GM12874 (cell line): ENCODE data around the gene CAB39.

Experiments
- TF ChIP-seq, protein P1 (sequence below): IDR thresholded peaks from 2 replicates; pipeline ENCODE4 v1.5.1; 2011; ENCODE audit warnings: low read depth, mild to moderate bottlenecking, control low read depth, low read length, moderate library complexity; ENCODE audit not compliant: insufficient read depth

Gene CAB39

DNA sequence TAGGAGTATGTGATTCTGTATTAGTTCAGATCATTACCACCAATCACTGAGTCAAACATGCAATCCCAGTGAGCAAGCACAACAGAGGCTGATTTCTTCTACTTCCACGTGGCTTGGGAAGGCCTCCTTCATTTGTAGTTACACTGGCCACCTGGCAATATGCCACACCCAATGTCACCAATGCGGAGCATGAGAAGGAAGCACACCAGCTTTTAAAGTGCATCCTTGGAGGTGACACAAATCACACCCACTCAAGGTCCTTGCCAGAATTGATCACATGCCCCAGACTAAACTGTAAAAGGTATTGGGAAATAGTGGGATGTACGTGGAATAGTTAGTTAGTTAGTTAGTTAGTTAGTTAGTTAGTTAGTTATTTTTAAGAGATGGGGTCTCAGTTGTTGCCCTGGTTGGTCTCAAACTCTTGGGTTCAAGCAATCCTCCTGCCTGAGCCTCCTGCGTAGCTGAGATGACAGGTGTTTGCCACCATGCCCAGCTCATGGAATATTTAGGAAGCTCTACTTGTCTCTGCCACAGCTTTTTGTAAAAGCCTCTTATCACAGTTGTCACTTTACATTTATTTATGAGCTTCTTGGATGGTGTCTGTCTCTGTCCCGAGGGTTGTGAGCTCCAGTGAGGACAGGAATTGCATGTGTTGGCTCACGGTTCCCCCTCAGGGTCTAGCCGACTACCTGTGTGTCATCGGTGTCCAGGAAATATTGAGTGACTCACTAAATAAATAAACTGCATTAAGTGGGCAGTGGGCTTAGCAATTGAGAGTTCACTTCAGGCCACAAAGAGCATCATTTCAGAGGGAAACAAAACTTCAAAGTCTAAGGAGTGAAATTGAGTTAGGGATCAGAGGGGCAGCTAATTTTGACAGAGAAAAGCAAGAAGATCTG, 28.1 kb upstream of the CAB39 start:
- TF ChIP-seq, protein P1, sequence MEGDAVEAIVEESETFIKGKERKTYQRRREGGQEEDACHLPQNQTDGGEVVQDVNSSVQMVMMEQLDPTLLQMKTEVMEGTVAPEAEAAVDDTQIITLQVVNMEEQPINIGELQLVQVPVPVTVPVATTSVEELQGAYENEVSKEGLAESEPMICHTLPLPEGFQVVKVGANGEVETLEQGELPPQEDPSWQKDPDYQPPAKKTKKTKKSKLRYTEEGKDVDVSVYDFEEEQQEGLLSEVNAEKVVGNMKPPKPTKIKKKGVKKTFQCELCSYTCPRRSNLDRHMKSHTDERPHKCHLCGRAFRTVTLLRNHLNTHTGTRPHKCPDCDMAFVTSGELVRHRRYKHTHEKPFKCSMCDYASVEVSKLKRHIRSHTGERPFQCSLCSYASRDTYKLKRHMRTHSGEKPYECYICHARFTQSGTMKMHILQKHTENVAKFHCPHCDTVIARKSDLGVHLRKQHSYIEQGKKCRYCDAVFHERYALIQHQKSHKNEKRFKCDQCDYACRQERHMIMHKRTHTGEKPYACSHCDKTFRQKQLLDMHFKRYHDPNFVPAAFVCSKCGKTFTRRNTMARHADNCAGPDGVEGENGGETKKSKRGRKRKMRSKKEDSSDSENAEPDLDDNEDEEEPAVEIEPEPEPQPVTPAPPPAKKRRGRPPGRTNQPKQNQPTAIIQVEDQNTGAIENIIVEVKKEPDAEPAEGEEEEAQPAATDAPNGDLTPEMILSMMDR, result no peak

DNA sequence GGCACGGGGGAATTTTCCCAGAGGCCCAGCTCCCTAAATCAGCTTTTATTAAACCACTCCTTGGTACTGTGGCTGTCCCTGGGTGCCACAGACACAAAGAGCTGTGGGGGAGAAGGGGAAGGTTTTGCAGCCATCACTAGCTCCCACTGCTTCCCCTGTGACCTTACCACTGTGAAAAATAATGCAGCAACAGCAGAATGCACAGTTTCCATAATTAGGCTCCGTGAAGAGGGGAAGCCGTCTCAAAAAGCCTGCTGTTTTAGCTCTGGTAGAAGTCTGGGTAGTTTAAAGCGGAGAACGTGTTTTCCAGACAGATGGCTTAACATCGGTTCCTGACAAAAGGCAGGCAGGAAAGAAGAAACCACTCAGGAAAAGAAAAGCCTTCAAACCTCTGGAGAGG, 27.5 kb upstream of the CAB39 start:
- TF ChIP-seq, protein P1, result no peak

DNA sequence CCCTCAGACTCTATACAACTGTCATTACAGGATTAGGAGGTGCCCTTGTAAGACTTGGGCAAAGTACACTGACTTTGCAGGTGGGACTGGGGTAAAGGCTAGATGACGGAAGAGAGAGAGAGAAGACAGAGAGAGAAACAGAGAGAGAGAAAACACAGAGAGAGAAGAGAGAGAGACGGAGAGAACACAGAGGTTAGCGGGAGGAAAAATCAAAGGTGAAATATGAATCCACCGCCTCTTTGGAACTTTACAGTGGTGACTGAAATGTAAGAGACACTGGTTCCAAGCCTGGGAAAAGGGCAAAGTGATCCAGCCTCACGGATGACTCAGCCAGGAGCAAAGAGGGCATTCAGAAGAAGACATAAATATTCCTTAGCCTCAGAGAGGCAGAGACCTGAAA, 25.1 kb upstream of the CAB39 start:
- TF ChIP-seq, protein P1, result no peak

DNA sequence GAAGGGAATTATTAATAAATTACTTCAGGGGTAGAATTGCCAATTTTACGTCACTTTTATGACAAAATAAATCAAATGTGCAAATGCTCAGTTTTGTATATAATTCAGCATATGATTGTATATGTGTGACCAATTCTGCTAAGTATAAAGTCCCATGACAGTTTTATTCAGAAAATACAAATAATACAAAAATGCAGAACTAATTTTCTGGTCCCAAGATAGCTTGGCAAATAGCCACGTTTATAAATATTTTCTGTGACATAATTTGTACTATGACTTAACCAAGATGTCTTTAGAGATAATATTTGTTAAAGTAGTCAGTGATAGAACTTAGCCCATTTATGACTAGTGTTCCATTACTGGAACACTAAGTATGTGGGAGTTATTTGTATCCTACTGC, 24.2 kb upstream of the CAB39 start:
- TF ChIP-seq, protein P1, result no peak

DNA sequence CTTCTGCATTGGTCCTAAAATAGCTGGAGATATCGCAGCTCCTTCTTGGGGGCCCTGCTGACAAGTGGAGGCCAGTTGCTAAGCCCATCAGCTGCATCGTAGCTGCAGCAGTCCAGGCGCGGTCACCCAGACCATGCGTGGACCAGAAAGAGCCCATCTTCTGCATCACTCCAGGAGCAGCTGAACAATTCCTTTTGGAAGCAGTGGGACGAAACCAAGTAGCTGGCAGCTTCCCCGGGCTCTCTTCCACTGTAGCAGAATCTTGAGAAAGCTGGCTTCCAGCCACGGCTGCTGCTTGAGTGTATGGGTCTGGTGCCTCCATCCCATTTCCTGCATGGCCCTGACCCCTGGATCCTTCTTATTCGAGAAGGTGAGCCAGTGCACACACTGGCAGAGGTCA, 22.2 kb upstream of the CAB39 start:
- TF ChIP-seq, protein P1, result no peak

DNA sequence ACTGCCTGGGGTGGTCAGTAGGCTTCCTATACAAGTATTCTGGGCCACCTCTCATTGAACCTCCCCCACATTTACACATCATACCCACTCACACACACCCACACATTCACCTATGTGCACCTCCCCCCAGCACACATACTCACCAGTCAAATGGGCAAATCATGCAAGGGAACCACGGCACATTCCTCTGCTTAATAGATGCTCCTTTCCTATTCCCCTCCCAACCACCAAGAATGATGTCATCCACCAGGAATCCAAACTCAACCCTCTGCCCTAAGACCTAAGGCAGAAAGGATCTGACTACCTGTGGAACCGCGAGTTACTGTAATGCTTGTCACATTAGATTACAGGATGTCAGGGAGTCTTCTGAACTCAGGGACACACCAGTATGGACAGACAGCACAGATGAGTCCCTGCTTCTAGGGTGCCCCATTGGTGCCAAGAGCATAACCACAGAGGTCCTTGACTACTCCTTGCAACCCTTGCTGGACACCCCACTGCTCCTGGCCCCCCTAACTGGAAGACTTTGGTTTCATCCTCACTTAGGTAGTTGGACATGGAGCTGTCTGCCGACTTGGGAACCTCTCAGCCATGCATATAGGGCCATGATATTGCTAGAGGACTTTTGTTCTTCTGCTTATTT, 21.5 kb upstream of the CAB39 start:
- TF ChIP-seq, protein P1, result no peak

DNA sequence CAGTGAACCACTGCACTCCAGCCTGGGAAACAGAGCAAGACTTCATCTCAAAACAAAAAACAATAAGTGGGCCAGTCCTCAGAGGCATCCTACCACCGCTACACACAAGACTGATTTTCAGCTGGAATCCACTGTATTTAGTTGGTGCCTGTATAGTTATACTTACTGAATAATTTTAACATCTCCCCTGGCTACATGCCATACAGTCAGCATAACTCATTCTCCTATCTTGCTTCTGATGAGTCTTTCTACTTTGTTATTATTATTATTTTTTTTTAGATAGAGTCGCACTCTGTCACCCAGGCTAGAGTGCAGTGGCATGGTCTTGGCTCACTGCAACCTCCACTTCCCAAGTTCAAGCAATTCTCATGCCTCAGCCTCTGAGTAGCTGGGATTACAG, 19.9 kb upstream of the CAB39 start:
- TF ChIP-seq, protein P1, result no peak
